C4-2B (cell line): ENCODE measurements around the gene VWF.

Experiments used
- H3K27ac ChIP-seq: fragments of 450-650 bp; 2 replicates; pipeline ENCODE4 v1.5.1; 2017
- ZFX ChIP-seq: fragments of 450-650 bp; IDR thresholded peaks from 2 replicates; pipeline ENCODE4 v1.6.1; 2017
- TF ChIP-seq, protein P1 (sequence below): fragments of 450-650 bp; conservative IDR thresholded peaks from 2 replicates; pipeline ENCODE4 v1.5.1; 2017; ENCODE audit warnings: mild to moderate bottlenecking

Gene VWF

DNA sequence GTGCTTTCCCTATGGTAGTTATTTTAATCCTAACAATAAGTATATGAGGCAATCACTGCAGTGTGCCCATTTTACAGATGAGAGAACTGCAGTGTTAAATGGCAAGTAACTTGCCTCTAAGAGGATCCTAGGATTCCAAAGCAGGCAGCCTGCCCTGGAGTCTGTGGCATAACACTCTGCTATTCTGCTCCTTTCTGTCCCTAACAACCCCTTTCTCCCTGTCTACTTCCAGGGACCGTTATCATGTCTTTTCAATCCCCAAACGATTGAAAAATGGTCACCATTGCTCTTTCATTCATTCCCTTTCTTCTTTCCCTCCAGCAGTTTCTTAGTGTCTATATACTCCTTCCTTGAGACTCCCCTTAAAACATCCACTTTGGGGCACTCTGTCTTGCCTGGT lies 178.1 kb downstream of the VWF start:
- no peak for TF ChIP-seq ZFX
- TF ChIP-seq, protein P1, sequence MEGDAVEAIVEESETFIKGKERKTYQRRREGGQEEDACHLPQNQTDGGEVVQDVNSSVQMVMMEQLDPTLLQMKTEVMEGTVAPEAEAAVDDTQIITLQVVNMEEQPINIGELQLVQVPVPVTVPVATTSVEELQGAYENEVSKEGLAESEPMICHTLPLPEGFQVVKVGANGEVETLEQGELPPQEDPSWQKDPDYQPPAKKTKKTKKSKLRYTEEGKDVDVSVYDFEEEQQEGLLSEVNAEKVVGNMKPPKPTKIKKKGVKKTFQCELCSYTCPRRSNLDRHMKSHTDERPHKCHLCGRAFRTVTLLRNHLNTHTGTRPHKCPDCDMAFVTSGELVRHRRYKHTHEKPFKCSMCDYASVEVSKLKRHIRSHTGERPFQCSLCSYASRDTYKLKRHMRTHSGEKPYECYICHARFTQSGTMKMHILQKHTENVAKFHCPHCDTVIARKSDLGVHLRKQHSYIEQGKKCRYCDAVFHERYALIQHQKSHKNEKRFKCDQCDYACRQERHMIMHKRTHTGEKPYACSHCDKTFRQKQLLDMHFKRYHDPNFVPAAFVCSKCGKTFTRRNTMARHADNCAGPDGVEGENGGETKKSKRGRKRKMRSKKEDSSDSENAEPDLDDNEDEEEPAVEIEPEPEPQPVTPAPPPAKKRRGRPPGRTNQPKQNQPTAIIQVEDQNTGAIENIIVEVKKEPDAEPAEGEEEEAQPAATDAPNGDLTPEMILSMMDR, result no peak
- no peak overlapping the region for H3K27ac ChIP-seq

DNA sequence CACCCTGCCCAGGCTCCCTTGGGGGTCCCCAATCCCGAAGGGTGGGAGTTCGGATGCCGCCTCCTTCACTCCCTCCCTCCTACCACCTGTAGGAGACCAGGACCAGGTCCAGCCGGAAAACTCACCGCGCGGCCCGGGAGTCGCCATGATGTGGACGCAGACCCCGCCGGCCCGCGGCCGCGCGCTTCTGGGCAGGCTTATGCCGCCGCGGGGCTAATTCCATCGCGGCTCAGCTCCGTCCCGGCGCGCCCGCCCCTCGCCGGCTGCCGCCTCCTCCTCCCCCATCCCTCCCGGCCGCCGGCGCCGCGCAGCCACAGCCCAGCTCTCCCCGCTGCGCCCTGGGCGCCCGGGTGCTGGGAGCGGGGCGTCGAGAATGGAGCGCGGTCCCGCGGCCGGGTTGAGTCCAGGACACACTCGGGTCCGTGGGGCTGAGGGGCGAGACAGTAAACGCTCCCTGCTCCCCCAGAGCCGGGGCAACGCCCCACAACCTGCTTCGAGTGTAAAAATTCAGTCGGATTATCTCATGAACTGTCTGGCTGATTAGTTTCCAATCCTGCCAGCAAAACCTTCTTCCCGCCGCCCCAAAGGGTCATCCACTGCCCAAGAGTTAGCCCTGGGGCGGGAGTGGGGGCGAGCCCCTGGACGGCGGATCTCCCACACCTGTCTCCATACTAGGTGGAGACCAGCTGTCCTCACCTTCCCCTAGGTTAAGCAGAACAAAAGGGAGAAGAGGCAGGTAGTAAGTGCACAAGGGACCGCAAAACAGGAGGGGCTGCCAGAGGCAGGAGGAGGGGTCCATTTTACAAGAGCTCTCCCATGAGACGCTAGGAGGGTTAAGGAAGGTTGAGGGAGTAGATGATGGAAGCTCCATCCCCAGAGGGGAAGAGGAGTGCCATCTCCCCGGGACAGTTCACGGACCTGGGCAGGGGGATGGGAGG lies 179.1 kb downstream of the VWF start, which contains the start of gene ANO2:
TSS of gene ANO2 (minus strand) at position 189 of the 938 bp plus-strand sequence. CDS start at position 147, 42 bp downstream.
- no peak for TF ChIP-seq ZFX
- TF ChIP-seq, protein P1, result no peak
- peak within 1 kb of the TSS; percentile 6; the same call in 1 of the 2 replicates for H3K27ac ChIP-seq

DNA sequence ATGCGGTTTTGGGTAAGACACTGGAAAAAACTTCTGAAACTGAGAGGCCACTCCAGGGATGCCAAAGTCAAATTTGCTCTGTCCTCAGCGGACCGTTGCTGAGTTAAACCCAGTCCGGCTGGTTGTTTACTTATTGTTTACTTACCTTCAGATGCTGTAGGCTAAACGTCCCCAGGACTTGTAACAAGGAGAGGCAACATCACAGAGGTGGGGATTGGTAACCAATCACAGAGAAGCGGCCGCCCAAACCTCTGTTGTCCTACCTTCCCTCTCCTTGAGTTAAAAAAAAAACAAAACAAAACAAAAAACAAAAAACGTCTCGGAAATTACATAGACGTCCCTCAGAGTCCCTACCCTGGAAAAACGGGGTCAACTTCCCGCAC lies 179.8 kb downstream of the VWF start:
- H3K27ac ChIP-seq, result peak overlapping the region; percentile 6; the same call in 1 of the 2 replicates
- TF ChIP-seq, protein P1, result no peak
- TF ChIP-seq ZFX, result no peak

DNA sequence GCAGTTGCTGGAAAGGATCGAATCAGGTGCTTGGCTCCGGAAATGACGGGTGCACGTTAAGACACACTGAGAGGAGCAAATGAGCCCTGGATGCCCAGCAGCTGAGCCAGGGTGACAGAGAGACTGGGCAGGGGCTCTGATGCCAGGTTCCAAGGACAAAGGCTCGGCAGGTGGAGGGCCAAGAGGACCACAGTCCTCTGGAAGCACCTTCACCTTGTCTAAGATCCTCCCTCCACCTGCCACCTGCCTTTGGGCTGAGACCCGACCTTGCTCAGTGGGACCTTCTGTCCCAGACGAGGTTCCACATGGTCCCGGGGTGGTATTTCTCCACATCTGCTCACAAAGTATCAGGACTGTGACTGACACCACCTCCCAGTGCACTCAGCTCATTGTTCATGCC lies 180.4 kb downstream of the VWF start:
- no peak for TF ChIP-seq ZFX
- TF ChIP-seq, protein P1, result no peak
- no peak overlapping the region for H3K27ac ChIP-seq

DNA sequence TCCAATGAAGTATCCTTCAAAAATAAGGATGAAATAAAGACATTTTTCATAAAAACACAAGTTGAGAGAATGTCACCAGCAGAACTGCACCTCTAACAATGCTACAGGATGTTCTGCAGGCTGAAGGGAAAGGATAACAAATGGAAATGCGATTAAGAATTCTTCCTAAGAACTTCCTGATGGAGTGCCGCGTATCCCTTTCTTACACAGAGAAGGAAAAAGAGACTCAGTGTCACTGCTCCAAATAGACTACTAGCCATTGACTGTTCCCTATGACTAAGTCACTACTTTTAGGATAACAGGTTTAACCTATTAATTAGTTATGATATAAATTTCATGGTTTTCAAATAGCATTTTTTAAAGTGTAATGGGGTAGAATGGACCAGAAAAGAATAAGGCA lies 182.6 kb downstream of the VWF start:
- TF ChIP-seq ZFX, result no peak
- TF ChIP-seq, protein P1, result no peak
- H3K27ac ChIP-seq, result no peak overlapping the region

DNA sequence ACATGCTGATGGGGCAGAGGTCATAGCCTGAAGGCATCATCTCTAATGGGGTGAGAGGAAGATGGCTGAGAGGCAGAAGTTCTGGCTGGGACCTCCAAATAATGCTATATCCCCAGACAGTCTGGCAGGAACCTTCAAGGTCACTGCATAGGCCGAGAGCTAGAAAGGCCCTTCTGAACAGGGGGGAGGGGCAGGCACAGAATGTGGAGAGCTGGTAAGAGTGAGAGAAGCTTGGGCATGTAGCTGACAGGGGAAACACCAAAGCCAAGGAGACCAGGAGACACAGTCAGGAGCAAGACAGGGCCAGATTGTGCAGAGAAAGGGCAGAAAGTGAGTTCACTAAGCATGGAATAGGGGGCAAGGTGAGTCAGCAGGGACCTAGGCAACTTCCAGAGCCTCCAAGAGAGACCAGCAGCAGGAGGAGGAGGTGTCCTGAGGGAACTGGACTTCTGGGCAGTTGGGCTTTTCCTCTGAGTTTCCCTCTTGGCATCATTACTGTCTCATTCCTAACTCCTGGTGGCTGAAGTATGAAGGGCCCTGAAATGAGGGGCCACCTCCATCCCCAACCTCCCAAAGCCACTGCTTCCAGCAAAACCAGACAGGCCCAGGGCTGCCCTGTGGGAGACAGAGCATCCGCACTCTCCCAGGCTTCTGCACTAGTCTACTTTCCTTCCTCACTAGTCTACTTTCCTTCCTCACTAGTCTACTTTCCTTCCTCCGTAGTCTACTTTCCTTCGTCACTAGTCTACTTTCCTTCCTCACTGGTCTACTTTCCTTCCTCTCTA lies 196.5 kb downstream of the VWF start:
- TF ChIP-seq ZFX, result no peak
- TF ChIP-seq, protein P1, result no peak
- no peak overlapping the region for H3K27ac ChIP-seq

DNA sequence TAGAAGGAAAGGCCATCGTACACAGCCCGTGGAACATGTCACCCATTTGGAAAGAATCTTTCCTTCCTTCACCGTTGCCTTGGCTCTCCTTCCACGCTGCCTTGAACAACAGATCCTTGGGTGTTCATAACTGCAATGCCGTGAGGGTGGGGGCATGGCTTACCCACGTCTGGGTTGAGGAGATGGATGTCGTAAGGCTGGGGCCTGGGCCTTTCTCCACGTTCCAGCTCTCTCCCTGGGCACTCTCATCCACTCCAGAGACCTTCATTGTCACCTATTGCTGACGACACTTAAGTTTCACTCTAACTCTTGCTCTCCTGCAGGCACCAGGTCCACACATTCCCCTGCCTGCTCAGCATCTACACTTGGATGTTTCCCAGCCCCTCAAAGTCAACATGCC lies 198.8 kb downstream of the VWF start:
- no peak overlapping the region for H3K27ac ChIP-seq
- TF ChIP-seq, protein P1, result no peak
- no peak for TF ChIP-seq ZFX
